Measurements from ENCODE around the gene OSTM1. TPM values are rescaled to one million over a fixed set of nuclear protein-coding genes. Genes with fewer than 3 reads are reported as not detected.

OSTM1 gene
- total RNA-seq, 2 donors from 2014 or later: 114 to 116 TPM

DNA sequence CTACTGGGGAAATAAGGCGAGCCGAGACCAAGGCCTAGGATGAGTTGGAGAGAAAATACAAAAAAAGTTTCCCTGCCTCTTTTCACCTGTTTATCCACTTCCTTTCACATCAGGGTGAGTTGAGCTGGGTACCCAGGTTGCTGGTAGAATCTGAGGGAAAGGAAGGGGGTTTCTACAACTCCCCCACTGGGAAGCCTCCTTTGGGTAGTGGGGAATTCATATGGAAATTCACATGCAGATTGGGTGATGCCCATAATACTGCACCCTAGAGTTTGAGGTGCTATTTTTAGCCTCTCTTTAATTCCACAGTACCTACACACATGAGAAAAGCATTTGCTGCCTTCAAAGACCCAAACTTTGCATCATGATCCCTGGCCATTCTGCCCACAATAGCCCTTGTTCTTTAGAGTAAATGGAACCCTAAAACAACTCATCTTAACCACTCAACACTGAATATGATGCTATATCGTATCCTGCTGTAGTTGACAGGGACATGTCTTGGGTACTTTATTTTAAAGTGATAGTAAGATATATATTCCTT lies 2.7 kb downstream of the OSTM1 start:
- no peak for TF ChIP-seq CTCF (IDR thresholded peaks at IDR 0.05)
- ATAC-seq (ENCODE audit: insufficient number of reproducible peaks, low FRiP score, low read depth) (no peak), DNase-seq (ENCODE audit: low spot score) (no peak)
- H3K4me1 ChIP-seq (ENCODE audit: control insufficient read depth in 1 of 2, low read depth in 2 of 2): peaks cover 7 to 18% of the 10 kb centered on the region in 2 donors
- no peaks in the 10 kb centered on the region for H3K27me3 ChIP-seq (replicated peaks; ENCODE audit: insufficient read depth)
- H3K27ac ChIP-seq: no peak overlapping the region
- H3K9me3 ChIP-seq: no peaks in the 10 kb centered on the region
- H3K4me3 ChIP-seq: no peak overlapping the region
- H3K36me3 ChIP-seq: peaks cover 4% of the 10 kb centered on the region

- ATAC-seq (ENCODE audit: insufficient number of reproducible peaks, low FRiP score, low read depth) (no peak), DNase-seq (ENCODE audit: low spot score) (no peak)
- Histone ChIP-seq H3K36me3 (peaks cover 4% of the 10 kb centered on the region), H3K4me1 (ENCODE audit: control insufficient read depth in 1 of 2, low read depth in 2 of 2) (peaks cover 5 to 9% of the 10 kb centered on the region in 2 donors), H3K4me3 (no peak overlapping the region), H3K27ac (no peak overlapping the region), H3K9me3 (no peaks in the 10 kb centered on the region), H3K27me3 (replicated peaks; ENCODE audit: insufficient read depth) (no peaks in the 10 kb centered on the region)
- TF ChIP-seq CTCF (IDR thresholded peaks at IDR 0.05): no peak
Measured at GRCh38 chr6:108068618-108069017, 5.9 kb downstream of the OSTM1 start.

GRCh38 chr6:108068182-108068581 lies 6.4 kb downstream of the OSTM1 start:
- Histone ChIP-seq H3K27me3 (replicated peaks; ENCODE audit: insufficient read depth) (no peaks in the 10 kb centered on the region), H3K27ac (no peak overlapping the region), H3K4me1 (ENCODE audit: control insufficient read depth in 1 of 2, low read depth in 2 of 2) (peaks cover under 1 to 5% of the 10 kb centered on the region in 2 donors), H3K9me3 (no peaks in the 10 kb centered on the region), H3K4me3 (no peak overlapping the region), H3K36me3 (peaks cover 4% of the 10 kb centered on the region)
- DNase-seq (ENCODE audit: low spot score) (no peak), ATAC-seq (ENCODE audit: insufficient number of reproducible peaks, low FRiP score, low read depth) (no peak)
- no peak for TF ChIP-seq CTCF (IDR thresholded peaks at IDR 0.05)

GRCh38 chr6:108052706-108053105 lies 21.8 kb downstream of the OSTM1 start:
- no peaks in the 10 kb centered on the region for H3K27me3 ChIP-seq (replicated peaks; ENCODE audit: insufficient read depth)
- no peaks in the 10 kb centered on the region for H3K4me1 ChIP-seq (ENCODE audit: control insufficient read depth in 1 of 2, low read depth in 2 of 2)
- no peak overlapping the region for H3K27ac ChIP-seq
- TF ChIP-seq CTCF (IDR thresholded peaks at IDR 0.05): no peak
- H3K9me3 ChIP-seq: no peaks in the 10 kb centered on the region
- peaks cover 6% of the 10 kb centered on the region for H3K36me3 ChIP-seq
- no peak overlapping the region for H3K4me3 ChIP-seq
- DNase-seq (ENCODE audit: low spot score) (no peak), ATAC-seq (ENCODE audit: insufficient number of reproducible peaks, low FRiP score, low read depth) (no peak)

DNA sequence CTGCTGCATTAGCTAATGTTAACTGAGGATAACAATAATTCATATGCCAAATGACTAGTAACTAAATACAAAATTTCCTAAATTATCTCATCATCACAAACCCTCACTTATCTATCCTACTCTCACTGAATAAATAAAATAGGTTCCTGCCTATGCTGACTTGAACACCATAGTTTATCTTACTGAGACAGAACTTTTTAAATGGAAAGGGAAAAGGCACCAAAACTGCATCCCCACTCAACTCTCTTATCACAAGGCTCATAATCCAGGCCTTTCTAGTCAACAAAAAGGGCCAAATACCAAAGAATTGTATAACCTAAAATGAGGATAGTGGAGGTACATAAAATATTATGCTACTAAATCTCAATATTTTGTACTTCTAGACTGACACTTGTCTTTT lies 23.1 kb downstream of the OSTM1 start:
- no peak for TF ChIP-seq CTCF (IDR thresholded peaks at IDR 0.05)
- ATAC-seq (ENCODE audit: insufficient number of reproducible peaks, low FRiP score, low read depth): no peak
- H3K27me3 ChIP-seq (replicated peaks; ENCODE audit: insufficient read depth): no peaks in the 10 kb centered on the region
- no peak for DNase-seq (ENCODE audit: low spot score)
- no peak overlapping the region for H3K27ac ChIP-seq
- H3K36me3 ChIP-seq: peaks cover 6% of the 10 kb centered on the region
- no peaks in the 10 kb centered on the region for H3K4me1 ChIP-seq (ENCODE audit: control insufficient read depth in 1 of 2, low read depth in 2 of 2)
- H3K4me3 ChIP-seq: no peak overlapping the region
- H3K9me3 ChIP-seq: no peaks in the 10 kb centered on the region
